ENCODE data around the gene MOG. TPM values are rescaled to one million over a fixed set of nuclear protein-coding genes. Genes with fewer than 3 reads are reported as not detected.

The MOG gene
- total RNA-seq, 2 experiments from 2014 or later = not detected

- no peaks in the 10 kb centered on the region for H3K9me3 Mint-ChIP-seq
- CTCF ChIA-PET = interaction anchor here (1.1 to 6.3 kb wide), 2 partner anchors 22 to 40 kb away, joined by 4 to 61 read pairs; no protein-coding TSS in a partner anchor
- H3K27ac Mint-ChIP-seq = no peak overlapping the region
- peaks cover 25% of the 10 kb centered on the region for H3K4me1 Mint-ChIP-seq (ENCODE audit: low read depth)
- peaks cover 3% of the 10 kb centered on the region for H3K36me3 Mint-ChIP-seq (ENCODE audit: low read depth)
- TF ChIP-seq CTCF (IDR thresholded peaks at IDR 0.05) = no peak
- POLR2A ChIA-PET = interaction anchor here (1.6 kb wide), 1 partner anchor 20 kb away, joined by 3 read pairs; no protein-coding TSS in a partner anchor
- ATAC-seq (no peak), DNase-seq (no peak)
- peak overlapping the region; percentile 79 for H3K4me3 Mint-ChIP-seq
- peaks cover 6% of the 10 kb centered on the region for H3K27me3 Mint-ChIP-seq
- intact Hi-C loops (cut with micrococcal nuclease) = no loop called here
Observed at GRCh38 chr6:29629571-29629970, 27.3 kb upstream of the MOG start.

- peaks cover 25% of the 10 kb centered on the region for H3K4me1 Mint-ChIP-seq (ENCODE audit: low read depth)
- H3K9me3 Mint-ChIP-seq = no peaks in the 10 kb centered on the region
- no peak overlapping the region for H3K4me3 Mint-ChIP-seq
- H3K27ac Mint-ChIP-seq = no peak overlapping the region
- TF ChIP-seq CTCF (IDR thresholded peaks at IDR 0.05) = no peak
- no peak for ATAC-seq
- intact Hi-C loops (cut with micrococcal nuclease) = no loop called here
- peaks cover 3% of the 10 kb centered on the region for H3K36me3 Mint-ChIP-seq (ENCODE audit: low read depth)
- H3K27me3 Mint-ChIP-seq = peaks cover 6% of the 10 kb centered on the region
- ChIA-PET CTCF (interaction anchor here (1.1 to 6.3 kb wide), 2 partner anchors 21 to 41 kb away, joined by 4 to 61 read pairs; no protein-coding TSS in a partner anchor), POLR2A (interaction anchor here (1.2 to 1.6 kb wide), 2 partner anchors 11 to 19 kb away, joined by 3 read pairs; no protein-coding TSS in a partner anchor)
- no peak for DNase-seq
Observed at GRCh38 chr6:29630315-29630714, 26.6 kb upstream of the MOG start.

DNA sequence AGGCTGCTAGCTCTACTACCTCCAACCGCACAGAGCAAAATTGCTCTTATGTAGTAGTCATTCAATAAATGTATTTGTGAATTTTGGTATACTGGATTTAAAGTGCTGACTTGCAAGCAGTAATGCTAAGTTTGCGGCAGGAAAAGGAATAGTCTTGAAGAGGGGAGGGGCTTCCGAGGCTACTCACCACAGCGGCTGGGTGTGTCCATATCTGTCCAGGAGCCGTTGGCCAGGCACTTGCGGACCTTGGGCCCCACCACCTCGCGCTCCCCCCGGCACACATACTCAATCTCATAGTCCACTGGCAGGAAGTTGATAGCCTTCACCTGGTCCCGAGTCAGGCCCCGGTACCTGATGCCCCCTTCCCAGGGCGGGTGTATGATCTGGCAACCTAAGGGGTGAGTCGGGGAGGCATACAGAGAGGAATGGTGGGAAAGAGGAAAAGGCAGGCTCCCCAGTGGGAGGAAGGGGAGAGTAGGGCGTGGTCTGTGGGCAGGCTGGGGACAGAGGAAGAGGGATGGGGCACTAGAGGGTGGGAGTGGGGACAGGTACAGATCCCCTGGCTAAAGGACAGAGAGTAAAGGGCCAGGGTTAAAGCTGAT, 25.6 kb upstream of the MOG start:
- CTCF ChIA-PET = interaction anchor here (0.5 to 6.3 kb wide), 2 partner anchors 20 to 399 kb away, joined by 3 to 61 read pairs; no protein-coding TSS in a partner anchor
- no peak overlapping the region for H3K27ac Mint-ChIP-seq
- ATAC-seq (no peak), DNase-seq (no peak)
- intact Hi-C loops (cut with micrococcal nuclease) = no loop called here
- H3K4me3 Mint-ChIP-seq = peak overlapping the region; percentile 87
- H3K4me1 Mint-ChIP-seq (ENCODE audit: low read depth) = peaks cover 25% of the 10 kb centered on the region
- H3K9me3 Mint-ChIP-seq = no peaks in the 10 kb centered on the region
- POLR2A ChIA-PET = interaction anchor here (0.7 to 1.2 kb wide), 2 partner anchors 10 to 48 kb away, joined by 3 to 7 read pairs; no protein-coding TSS in a partner anchor
- no peak for TF ChIP-seq CTCF (IDR thresholded peaks at IDR 0.05)
- peaks cover 6% of the 10 kb centered on the region for H3K27me3 Mint-ChIP-seq
- peaks cover 3% of the 10 kb centered on the region for H3K36me3 Mint-ChIP-seq (ENCODE audit: low read depth)

GRCh38 chr6:29631860-29632731, 24.8 kb upstream of the MOG start:
- H3K27me3 Mint-ChIP-seq = peaks cover 6% of the 10 kb centered on the region
- intact Hi-C loops (cut with micrococcal nuclease) = no loop called here
- peaks cover 25% of the 10 kb centered on the region for H3K4me1 Mint-ChIP-seq (ENCODE audit: low read depth)
- H3K4me3 Mint-ChIP-seq = peak overlapping the region; percentile 87
- ATAC-seq (peak; percentile 50), DNase-seq (peak; percentile 49)
- peaks cover 3% of the 10 kb centered on the region for H3K36me3 Mint-ChIP-seq (ENCODE audit: low read depth)
- no peak for TF ChIP-seq CTCF (IDR thresholded peaks at IDR 0.05)
- no peaks in the 10 kb centered on the region for H3K9me3 Mint-ChIP-seq
- ChIA-PET CTCF (interaction anchor here (1.9 to 6.3 kb wide), 2 partner anchors 10 to 19 kb away, joined by 5 to 61 read pairs; no protein-coding TSS in a partner anchor), POLR2A (interaction anchor here (1.8 kb wide), 1 partner anchor 15 kb away, joined by 6 read pairs; no protein-coding TSS in a partner anchor)
- H3K27ac Mint-ChIP-seq = peak overlapping the region; percentile 66
